GM18873 (cell line): ENCODE measurements around the gene RNF123.

Experiments
- ATAC-seq: cut with Tn5 transposase; IDR thresholded peaks from one replicate; pipeline ENCODE4 v1.9.1; 2021; ENCODE audit warnings: mild to moderate bottlenecking, moderate library complexity, moderate number of reproducible peaks; ENCODE audit not compliant: unreplicated experiment, low FRiP score

The RNF123 gene

DNA sequence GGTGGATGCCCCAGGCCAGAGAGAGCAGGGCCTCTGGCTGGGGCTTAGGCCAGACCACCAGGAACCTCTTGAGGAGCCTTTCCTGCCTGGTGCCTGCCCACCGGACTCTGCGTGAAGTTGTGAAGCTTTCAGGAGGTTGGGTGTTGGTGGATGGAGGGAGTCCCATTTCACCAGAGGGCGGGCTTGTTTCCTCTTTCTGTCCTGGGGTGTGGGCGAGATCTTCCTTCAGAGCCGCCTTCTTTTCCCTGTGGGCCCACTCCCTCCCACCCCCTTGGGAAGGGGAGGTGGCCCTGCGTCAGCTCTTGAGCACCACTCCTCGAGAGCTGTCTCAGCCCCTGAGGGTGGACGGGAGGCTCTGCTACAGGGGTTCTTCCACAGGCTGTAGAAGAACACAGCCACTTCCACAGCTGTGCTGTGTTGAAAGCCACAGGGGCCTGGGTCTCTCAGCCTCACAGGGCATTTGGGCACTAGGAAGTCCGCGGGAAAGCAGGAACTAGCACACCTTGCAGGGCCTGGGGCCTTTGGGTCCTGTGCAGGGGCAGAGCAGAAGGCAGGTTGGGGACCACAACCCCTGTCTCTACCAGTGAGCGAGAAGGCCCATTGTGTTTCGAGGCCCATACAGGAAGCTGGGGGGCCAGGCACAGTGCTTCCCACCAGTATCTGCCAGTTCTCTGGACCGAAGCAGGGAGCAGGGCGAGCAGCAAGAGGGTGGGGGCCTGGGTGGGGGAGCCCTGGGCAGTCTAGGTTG is 28.0 kb downstream of the RNF123 start:
- no peak for ATAC-seq

DNA sequence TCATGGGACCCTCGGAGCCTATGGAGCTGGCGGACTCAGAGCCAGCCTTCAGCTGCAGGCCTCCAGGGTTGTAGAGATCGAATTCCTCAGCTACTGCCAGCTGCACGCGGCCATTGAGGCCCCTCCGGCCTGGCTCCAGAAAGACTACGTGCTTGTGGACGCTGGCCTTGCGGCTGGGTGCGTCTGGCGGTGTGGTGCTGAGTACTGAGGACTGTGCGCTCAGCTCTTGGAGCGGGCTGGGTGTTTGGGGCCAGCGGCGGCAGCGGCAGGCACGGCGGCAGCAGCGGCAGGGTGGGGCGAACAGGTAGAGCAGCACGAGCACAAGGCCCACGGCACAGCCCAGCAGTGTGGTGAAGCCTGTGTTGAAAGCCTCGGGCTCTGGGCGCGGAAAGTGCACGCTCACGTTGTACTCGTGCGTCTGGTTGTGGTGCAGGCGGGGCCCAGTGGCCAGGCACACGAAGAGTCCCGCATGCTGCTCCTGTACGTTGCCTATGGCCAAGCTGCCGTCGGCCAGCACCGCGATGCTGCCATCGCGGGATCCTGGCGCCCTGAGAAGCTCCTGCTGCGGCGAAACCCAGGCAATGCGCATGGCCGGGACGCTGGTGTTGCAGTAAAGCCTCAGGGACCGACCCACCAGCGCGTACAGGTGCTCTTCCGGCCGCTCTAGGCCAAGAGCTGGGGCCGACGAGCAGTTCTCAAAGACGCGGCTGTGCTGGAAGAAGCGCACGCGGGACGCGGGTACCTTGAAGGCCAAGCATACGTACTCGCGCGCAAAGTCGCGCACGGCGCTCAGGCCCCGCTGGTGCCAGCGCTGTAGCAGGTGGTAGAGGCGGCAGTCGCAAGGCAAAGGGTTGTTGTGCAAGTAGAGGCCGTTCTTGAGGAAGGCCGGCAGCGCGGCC is 28.9 kb downstream of the RNF123 start:
- no peak for ATAC-seq

DNA sequence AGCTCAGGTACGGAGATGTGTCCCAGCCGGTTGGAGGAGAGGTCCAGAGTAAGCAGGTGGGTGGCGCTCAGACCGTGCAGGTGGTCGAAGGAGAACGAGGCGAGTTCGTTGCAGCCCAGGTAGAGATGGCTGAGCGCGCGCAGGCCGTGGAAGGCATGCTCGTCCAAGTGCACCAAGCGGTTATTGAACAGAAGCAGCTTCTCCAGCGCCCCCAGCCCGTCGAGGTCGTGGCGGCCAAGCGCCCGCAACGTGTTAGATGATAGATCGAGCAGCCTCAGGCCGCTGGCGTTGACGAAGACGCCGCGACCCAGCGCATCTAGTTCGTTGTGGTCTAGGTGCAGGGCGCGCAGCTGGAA is 29.5 kb downstream of the RNF123 start:
- no peak for ATAC-seq

DNA sequence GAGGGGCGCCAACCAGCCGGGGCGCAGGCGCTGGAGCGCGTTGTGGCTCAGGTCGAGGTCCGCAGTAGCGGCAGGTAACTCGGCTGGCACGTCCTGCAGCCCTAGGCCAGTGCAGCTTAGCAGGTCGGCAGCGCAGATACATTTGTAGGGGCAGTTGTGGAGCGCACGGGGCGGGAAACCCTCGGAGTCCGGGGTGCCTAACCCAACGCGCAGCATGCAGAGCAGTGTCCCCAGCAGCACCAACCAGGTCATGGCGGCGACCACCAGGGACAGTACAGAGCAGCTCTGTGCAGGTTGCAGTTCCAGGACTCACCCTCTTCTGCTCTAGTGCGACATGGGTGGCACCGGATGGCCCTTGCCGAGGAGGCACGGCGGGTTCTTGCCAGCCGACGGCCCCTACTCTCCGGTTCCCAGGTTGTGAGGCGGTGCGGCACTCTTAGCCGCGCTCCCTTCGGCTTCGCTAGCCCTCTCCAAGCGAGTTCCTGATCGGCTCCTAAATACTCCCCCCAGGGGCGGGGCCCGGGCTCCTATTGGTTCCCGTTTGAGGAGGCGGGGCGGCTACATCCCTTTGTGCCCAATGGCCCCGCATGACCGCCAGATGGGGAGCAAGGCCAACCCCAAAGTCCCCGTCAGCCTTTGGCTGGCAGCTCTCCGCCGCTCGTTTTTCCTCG is 30.0 kb downstream of the RNF123 start, which contains the start of gene AMIGO3:
TSS of gene AMIGO3 (minus strand) at position 471 of the 671 bp plus-strand sequence. CDS start at position 252, 219 bp downstream.
- ATAC-seq, result peak; percentile 39

DNA sequence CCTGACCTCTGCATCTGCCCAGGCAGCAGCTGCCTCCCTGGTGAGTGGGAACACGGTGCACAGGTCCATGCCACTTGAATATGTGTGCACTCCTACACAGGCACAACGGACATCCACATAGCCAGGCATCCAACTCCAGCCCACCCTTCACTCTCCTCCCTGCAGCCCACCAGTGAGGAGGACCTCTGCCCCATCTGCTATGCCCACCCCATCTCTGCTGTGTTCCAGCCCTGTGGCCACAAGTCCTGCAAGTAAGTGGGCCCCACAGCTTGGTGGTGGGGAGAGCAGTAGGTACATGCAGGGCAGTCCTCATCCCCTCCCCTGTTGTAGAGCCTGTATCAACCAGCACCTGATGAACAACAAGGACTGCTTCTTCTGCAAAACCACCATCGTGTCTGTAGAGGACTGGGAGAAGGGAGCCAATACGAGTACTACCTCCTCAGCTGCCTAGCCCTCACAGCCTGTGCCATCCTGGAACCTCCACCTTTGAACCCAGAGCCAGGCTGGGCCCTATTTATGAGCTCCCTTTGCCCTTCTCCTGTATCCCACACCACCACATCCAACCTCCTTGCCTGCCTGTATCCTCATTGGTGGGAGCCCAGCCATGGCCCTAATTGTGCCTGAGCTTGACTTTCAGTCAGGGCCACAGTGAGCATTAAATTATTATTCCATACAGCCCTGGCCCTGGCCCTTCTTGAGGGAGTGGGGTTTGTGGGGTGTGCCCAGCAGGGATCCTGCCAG is 31.7 kb downstream of the RNF123 start:
- ATAC-seq, result no peak

DNA sequence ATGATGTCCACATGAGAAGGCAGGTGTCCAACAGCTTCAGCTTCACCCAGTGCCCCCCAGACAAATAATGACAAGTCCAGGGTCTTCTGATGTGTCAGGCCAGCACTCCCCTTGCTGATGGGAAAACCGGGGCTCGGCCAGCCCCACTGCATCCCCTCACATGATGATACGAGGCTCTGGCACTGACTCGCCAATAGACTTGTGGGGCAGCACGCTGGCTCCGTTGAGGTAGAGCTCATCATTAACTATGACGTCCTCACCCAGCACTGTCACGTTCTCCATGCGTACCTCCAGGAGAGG is 32.2 kb downstream of the RNF123 start:
- no peak for ATAC-seq

DNA sequence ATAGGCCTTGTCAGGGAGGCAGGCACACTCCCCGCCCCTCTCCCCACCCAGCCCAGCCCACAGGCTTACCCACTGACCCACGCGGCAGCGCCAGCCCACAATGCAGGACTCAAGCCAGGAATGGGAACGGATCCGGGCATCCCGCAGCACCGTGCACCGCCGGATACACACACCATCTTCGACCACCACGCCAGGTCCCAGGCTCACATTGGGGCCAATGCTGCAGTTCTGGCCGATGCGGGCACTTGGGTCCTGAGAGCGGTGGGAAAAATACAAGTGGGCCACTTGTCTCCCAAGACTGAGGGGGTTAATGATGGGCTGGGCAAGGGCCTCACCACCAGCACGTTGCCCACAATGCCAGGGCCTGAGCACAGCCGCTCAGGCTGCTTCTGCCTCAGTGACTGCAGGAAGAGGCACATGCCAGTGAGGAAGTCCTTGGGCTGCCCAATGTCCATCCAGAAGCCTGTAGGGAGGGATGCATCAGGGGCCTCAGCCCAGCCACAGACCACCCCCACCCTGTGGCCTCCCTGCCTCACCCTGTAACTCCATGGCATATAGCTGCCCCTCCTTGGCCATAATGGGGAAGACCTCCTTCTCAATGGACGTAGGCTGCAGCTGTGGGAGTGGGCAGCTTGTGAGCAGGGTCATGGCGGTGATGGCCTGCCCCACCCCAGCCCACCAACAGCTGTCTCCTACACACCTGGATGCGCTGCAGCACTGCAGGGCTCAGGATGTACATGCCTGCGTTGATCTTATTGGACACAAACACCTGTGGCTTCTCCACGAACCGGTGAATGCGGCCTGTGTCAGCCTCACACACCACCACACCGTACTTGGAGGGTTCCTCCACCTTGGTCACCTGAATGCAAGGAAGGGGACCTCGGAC is 32.8 kb downstream of the RNF123 start:
- ATAC-seq, result no peak

DNA sequence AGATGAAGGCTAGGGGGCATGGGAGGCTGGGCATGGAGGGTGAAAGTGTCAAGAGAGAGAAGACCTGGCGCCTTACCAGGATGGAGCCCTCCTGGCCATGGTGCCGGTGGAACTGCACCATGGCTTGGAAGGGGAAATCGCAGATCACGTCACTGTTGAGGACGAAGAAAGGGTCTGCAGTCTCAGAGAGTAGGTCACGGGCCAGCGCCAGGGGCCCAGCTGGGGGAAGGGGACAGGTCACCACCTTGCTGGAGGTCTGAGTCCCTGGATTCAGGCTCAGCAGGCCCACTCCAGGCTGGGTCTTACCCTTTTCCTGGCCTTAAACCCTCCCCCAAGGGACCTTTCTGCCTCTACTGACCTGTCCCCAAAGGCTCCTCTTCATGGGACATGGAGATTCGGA is 33.5 kb downstream of the RNF123 start:
- no peak for ATAC-seq

DNA sequence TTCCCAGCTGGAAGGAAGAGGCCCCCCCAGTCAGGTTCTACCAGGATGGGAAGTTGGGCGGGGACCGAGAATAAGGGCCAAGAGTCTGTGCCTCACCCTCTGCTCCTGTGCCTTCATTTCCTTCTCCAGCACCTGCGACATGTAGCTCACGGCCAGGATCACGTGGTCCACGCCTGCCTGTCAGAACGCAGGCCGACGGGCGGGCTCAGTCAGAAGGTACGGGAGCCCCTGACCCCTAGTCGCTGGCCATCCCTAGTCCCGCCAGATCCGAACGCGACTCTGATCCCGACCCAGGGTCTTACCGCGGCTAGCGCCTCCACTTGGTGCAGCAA is 33.9 kb downstream of the RNF123 start:
- ATAC-seq, result no peak

DNA sequence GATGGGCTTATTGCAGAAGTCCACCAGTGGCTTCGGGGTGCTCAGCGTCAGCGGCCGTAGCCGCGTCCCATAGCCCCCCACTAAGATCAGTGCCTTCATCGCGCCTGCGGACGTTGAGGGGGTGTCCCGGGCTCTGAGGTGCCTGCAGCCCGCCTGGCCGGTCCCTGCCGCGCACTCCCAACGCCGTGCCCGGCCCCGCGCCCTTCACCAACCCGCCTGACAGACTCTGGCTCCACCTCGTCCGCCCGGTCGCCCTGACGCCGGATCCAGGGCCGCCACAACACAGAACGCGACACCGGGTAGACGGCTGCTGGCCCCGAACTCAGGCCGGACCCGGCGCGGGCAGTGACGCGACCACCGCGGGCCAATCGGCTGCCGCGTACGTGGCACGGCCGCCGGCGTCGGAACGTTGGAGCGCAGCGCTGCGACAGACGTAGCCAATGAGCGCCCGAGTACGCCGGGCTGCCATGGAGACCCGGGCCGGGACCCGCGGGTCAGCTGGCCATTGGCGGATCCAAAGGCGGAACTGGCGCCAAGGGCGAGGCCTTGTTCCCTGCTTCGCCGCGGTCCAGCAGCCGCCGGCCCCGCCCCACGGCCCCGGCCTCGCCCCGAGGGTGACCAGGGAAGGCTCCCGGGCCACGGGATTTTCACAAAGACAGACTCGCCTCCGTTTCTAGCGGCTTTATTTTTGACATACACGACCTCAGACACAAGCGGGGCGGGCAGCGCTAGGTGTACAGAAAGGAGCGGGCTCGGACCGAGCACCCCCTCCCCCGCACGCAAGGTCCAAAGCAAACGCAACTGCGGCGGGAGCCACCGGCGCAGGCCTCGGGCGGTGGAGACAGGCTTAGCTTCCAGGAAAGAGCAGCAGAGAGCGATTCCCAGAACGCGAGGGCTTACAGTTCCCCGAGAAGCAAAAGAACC is 34.5 kb downstream of the RNF123 start, which contains the start of gene GMPPB:
TSS of gene GMPPB (minus strand) at position 324 of the 924 bp plus-strand sequence. CDS start at position 99, 225 bp downstream.
- peak; percentile 69 for ATAC-seq

DNA sequence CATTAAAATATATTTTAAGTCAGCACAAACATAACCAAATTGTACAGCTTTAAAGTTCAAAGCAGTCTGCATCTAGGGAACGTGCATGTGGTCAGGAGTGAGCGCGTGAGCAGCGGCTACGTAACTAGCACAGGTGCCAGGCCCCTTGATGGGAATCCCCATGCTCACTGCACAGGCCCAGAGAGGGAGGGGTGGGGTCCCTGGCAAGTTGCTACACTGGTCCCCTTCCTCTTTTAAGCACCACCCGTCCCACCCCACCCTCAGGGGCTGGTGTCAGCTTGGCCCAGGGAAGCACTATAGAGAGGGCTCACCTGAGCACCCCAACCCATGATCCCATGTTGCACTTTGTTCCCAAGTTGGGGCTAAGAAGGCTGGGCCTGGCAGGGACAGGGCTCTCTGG is 35.2 kb downstream of the RNF123 start:
- no peak for ATAC-seq

DNA sequence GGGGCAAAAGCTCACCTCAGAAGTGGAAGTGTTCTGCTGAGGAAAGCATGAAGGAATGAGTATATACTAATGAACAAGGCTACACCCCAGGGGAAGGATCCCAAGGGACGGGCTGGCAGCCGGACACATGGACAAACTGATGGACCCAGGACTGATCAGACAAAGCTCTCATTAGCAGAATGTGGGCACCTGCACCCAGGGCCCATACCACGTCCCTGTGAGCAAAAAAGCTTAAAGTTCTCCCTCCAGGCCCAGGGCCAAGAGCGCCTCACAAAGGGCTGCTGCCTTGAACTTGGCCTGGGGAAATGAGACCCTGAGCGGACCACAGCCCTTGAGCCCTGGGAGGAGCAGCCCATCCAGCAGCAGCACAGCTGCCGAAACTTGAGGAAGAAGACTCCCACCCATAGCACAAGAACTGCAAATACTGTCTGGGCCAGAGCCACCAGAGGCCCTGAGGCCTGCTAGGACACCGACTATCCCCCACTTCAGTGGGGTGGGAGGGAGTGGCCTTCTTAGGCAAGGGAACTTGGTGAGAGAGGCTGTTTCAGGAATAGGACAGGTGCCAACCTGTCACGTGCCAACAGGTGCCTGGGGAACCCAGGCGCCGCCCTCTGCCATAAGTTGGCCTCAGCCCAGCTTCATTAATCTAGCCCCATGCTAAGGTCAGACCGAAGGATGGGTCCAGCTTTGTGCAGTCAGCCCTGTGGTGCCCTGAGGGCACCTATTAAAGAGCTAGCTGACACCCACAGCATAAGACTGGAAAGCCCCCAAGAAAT is 36.7 kb downstream of the RNF123 start:
- no peak for ATAC-seq

DNA sequence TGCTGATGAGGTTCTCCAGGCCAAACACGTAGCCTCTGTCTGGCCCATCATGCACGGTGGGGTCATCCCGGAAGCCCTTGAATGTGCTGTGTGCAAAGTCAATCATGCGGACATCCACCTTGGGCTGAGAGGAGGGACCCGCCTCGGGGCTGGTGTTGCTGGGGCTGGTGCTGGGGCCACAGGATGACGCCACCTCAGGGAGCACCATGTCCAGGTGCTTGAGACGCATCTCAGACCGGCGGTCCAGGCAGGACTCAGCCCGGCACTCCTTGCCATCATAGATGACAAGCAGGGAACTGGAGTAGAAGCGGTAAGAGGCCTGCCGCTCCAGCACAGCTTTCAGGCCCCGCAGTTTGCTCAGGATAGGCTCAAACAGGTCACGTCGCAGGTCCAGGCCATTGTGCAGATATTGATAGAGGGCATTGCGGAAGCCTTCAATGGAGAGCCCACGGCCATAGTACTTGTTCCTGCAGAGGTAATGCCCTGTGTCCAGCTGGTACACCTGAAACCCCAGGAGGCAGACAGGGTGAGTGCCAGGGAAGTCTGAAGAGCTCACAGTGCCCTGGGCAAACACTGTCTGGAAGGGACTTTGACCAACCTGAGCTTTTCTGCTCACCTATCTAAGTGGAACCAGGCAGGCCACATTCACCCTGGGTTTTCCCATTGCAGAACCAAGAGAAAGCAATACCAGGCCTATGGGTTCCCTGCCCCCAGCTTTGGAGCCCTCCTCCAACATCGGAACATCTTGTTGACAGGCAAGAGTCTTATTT is 38.0 kb downstream of the RNF123 start:
- ATAC-seq, result no peak

DNA sequence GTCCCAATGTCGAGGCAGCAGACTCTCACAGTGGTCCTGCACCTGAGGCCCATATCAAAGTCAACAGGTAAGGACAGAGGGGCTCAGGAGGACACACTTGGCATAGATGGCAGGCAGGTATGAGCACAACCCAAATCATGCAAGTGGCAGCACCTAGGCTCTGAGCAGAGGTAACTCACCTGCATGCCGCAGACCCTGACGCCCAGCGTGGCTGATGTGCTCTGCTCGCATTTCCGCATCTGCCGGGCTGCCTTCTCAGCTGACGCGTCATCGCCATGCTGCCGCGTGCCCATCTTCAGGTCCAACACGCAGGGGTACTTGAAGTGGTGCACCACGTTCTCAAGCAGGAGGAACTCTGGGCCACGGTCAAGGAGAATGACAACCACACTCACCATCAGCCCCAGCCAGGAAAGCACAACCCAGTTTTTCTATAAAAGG is 38.6 kb downstream of the RNF123 start:
- no peak for ATAC-seq

DNA sequence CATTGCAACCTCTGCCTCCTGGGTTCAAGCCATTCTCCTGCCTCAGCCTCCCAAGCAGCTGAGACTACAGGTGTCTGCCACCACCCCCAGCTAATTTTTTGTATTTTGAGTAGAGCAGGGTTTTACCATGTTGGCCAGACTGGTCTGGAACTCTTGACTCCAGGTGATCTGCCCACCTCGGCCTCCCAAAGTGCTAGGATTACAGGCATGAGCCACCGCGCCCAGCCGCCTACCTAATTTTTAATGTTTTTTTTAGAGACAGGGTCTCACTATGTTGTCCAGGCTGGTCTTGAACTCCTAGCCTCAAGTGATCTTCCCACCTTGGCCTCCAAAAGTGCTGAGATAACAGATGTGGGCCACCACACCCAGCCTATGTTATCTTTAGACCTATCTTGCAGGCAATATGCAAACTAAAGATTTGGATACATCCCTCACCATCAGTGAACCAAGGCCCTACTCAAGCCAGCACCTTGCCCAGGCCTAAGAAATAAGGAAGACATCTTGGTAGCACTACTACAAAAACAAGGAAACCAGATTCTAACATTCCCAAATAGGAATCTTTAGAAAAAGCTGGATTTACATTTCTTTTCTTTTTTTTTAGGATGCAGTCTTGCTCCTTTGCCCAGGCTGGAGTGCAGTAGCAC is 40.7 kb downstream of the RNF123 start:
- ATAC-seq, result no peak

DNA sequence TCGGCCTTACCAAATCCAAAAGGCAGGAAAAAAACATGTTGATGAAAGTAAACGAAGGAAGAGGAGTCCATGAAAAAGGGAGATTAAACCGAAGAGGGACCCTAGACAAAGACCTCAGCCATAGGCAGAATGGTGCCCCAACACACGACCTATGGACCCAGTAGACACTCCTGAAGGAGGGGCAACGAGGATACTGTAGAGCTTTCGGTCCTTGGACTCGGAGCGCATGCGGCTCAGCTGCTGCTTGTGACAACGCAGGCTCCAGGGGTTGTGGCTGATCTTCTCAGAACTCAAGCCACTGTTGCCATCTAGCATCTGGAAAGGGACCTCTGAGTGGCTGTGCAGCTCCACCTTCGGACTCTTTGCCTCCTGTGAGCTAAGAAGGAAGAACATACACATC is 43.2 kb downstream of the RNF123 start:
- ATAC-seq, result no peak

DNA sequence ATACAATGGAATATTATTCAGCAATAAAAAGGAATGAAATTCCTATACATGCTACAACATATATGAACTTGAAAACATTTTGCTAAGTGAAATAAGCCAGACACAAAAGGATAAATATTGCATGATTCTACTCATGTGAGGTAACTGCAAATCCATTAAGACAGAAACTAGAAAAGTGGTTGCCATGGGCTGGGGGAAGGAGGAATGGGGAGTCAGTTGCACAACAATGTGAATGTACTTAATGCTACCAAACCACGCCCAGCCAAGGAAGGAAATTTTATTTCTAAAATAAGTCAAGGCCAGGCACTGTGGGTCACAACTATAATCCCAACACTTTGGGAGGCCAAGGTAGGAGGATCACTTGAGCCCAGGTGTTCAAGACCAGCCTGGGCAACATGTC is 44.2 kb downstream of the RNF123 start:
- ATAC-seq, result no peak
